A673 (cell line): ENCODE data around the gene NKD2. TPM values are rescaled to one million over a fixed set of nuclear protein-coding genes. Genes with fewer than 3 reads are reported as not detected.

Experiments used
- BruUV-seq: library from RNA; stranded (reverse); fragments of 400-500 nt; replicated peaks from 2 replicates; lab custom pipeline; 2021; lab: Mats Ljungman, UMichigan
- CTCF ChIA-PET: fragments of 300-600 bp; sonication (Branson Sonifier 250); formaldehyde crosslinking; loops from one replicate; lab custom pipeline; 2022; ENCODE audit warnings: antibody characterized with exemption; lab: Charles Lee
- POLR2A ChIA-PET: fragments of 300-600 bp; sonication (Branson Sonifier 250); formaldehyde crosslinking; loops from one replicate; lab custom pipeline; 2022; ENCODE audit warnings: antibody characterized with exemption; ENCODE audit not compliant: low non-redundant PET; lab: Charles Lee
- DNase-seq: peaks from one replicate; pipeline ENCODE4 v3.0.0-alpha.2; 2015; ENCODE audit warnings: low spot score
- H3K27ac ChIP-seq: fragments of 200-600 bp; sonication (generic); 2 replicates; pipeline ENCODE4 v1.5.1; 2016; ENCODE audit warnings: mixed run types, low read depth, mild to moderate bottlenecking, mixed read lengths, antibody characterized with exemption, low read length; ENCODE audit not compliant: poor library complexity, severe bottlenecking
- H3K27me3 ChIP-seq: fragments of 200-600 bp; sonication (generic); replicated peaks from 2 replicates; pipeline ENCODE4 v1.6.1; 2017; ENCODE audit warnings: mixed run types, low read depth, mild to moderate bottlenecking, mixed read lengths, antibody characterized with exemption, low read length; ENCODE audit not compliant: insufficient read depth, poor library complexity
- H3K36me3 ChIP-seq: fragments of 200-600 bp; sonication (generic); 2 replicates; pipeline ENCODE4 v1.6.1; 2016; ENCODE audit warnings: mixed run types, mild to moderate bottlenecking, mixed read lengths, antibody characterized with exemption, low read length; ENCODE audit not compliant: insufficient read depth, poor library complexity, severe bottlenecking
- H3K4me1 ChIP-seq: fragments of 200-600 bp; sonication (generic); 2 replicates; pipeline ENCODE4 v1.6.1; 2017; ENCODE audit warnings: mixed run types, mild to moderate bottlenecking, mixed read lengths, antibody characterized with exemption, low read length; ENCODE audit not compliant: insufficient read depth, poor library complexity, severe bottlenecking
- H3K4me3 ChIP-seq: fragments of 200-600 bp; sonication (generic); 2 replicates; pipeline ENCODE4 v1.5.1; 2016; ENCODE audit warnings: low read depth, mixed run types, mild to moderate bottlenecking, mixed read lengths, low read length; ENCODE audit not compliant: poor library complexity, severe bottlenecking
- H3K9me3 ChIP-seq: fragments of 200-600 bp; sonication (generic); 2 replicates; pipeline ENCODE4 v1.6.1; 2016; ENCODE audit warnings: mixed run types, low read depth, mild to moderate bottlenecking, mixed read lengths, antibody characterized with exemption, low read length; ENCODE audit not compliant: poor library complexity, severe bottlenecking
- CTCF ChIP-seq: fragments of 300-800, 200-600 bp; sonication (generic); conservative IDR thresholded peaks from 2 replicates; pipeline ENCODE4 v1.5.1; 2017; ENCODE audit warnings: low read depth, mild to moderate bottlenecking, antibody characterized with exemption, low read length, moderate library complexity, mixed read lengths
- EZH2 ChIP-seq: fragments of 200-600 bp; sonication (generic); IDR thresholded peaks from 2 replicates; pipeline ENCODE4 v1.6.1; 2017; ENCODE audit warnings: borderline replicate concordance, low read depth, mild to moderate bottlenecking, mixed read lengths, antibody characterized with exemption, low read length; ENCODE audit not compliant: poor library complexity, severe bottlenecking
- intact Hi-C: fragments of 100-400 bp; cut with micrococcal nuclease; formaldehyde crosslinking; loops from one replicate; pipeline ENCODE4 v1.10.0; 2022; ENCODE audit not compliant: unreplicated experiment
- total RNA-seq: library from RNA; stranded (reverse); gene quantifications from 2 replicates; pipeline ENCODE4 v1.2.3, GENCODE V29; 2021

Gene NKD2
- total RNA-seq, 1 experiment from 2014 or later, result 23.5 TPM

GRCh38 chr5:988322-988721 lies 20.3 kb upstream of the NKD2 start:
- CTCF ChIA-PET, result no interaction called here
- Histone ChIP-seq H3K4me1 (peaks cover 8% of the 10 kb centered on the region), H3K27ac (no peak overlapping the region), H3K9me3 (peaks cover 41% of the 10 kb centered on the region), H3K27me3 (no peaks in the 10 kb centered on the region), H3K36me3 (no peaks in the 10 kb centered on the region), H3K4me3 (no peak overlapping the region)
- TF ChIP-seq EZH2 (no peak), CTCF (no peak)
- POLR2A ChIA-PET, result no interaction called here
- no TSS peak for BruUV-seq
- DNase-seq, result no peak
- intact Hi-C loops, result no loop called here

- intact Hi-C loops, result no loop called here
- TF ChIP-seq EZH2, result no peak
- TF ChIP-seq CTCF, result no peak
- Histone ChIP-seq H3K4me3 (no peak overlapping the region), H3K9me3 (peaks cover 31% of the 10 kb centered on the region), H3K4me1 (peaks cover 15% of the 10 kb centered on the region), H3K27me3 (no peaks in the 10 kb centered on the region), H3K27ac (peak overlapping the region; percentile 52), H3K36me3 (no peaks in the 10 kb centered on the region)
- DNase-seq, result no peak
- BruUV-seq, result no TSS peak
- ChIA-PET POLR2A (no interaction called here), CTCF (no interaction called here)
These were observed 18.6 kb upstream of the NKD2 start for GRCh38 chr5:989961-990530.

GRCh38 chr5:991472-992267 lies 16.9 kb upstream of the NKD2 start:
- no peaks in the 10 kb centered on the region for H3K27me3 ChIP-seq
- H3K9me3 ChIP-seq, result peaks cover 15% of the 10 kb centered on the region
- no peak overlapping the region for H3K4me3 ChIP-seq
- intact Hi-C loops, result no loop called here
- no peaks in the 10 kb centered on the region for H3K36me3 ChIP-seq
- ChIA-PET CTCF (no interaction called here), POLR2A (interaction anchor here (0.6 kb wide), 1 partner anchor 117 kb away, joined by 9 read pairs; no protein-coding TSS in a partner anchor)
- no peak for DNase-seq
- H3K27ac ChIP-seq, result no peak overlapping the region
- no TSS peak for BruUV-seq
- H3K4me1 ChIP-seq, result peaks cover 15% of the 10 kb centered on the region
- no peak for TF ChIP-seq CTCF
- no peak for TF ChIP-seq EZH2
